Endothelial cell of umbilical vein (primary cell): ENCODE results near the gene TEX22.

ENCODE experiments used
- CTCF ChIP-seq, 2 donors: IDR thresholded peaks; 1 replicate in 1 of 2; 2 replicates in 1 of 2; pipeline ENCODE4 v1.5.1; 2011; ENCODE audit warnings: low read length in 2 of 2, mild to moderate bottlenecking in 2 of 2, moderate library complexity in 2 of 2, control low read depth in 1 of 2, inconsistent platforms in 1 of 2, low read depth in 1 of 2; ENCODE audit not compliant: insufficient read depth in 1 of 2; ENCODE audit errors: extremely low read depth in 1 of 2
- EZH2 ChIP-seq: IDR thresholded peaks from 2 replicates; pipeline ENCODE4 v1.6.1; 2012; ENCODE audit warnings: borderline replicate concordance, low read depth, mild to moderate bottlenecking, moderate library complexity, low read length, inconsistent platforms; ENCODE audit not compliant: severe bottlenecking
- FOS ChIP-seq: IDR thresholded peaks from 2 replicates; pipeline ENCODE4 v1.6.1; 2011; ENCODE audit warnings: mild to moderate bottlenecking, low read length, moderate library complexity, borderline replicate concordance; ENCODE audit not compliant: insufficient read depth
- GATA2 ChIP-seq: IDR thresholded peaks from 2 replicates; pipeline ENCODE4 v1.7.0; 2011; ENCODE audit warnings: low read depth, mild to moderate bottlenecking, moderate library complexity, mixed read lengths, low read length; ENCODE audit not compliant: insufficient read length, insufficient read depth
- JUN ChIP-seq: IDR thresholded peaks from 2 replicates; pipeline ENCODE4 v1.6.1; 2011; ENCODE audit warnings: borderline replicate concordance, low read depth; ENCODE audit not compliant: insufficient read length, insufficient read depth
- MAX ChIP-seq: IDR thresholded peaks from 2 replicates; pipeline ENCODE4 v1.6.1; 2011; ENCODE audit not compliant: insufficient read depth, insufficient read length
- MYC ChIP-seq: IDR thresholded peaks from one replicate; pipeline ENCODE4 v1.6.1; 2011; ENCODE audit warnings: mild to moderate bottlenecking, low read depth, low read length
- POLR2A ChIP-seq: IDR thresholded peaks from 2 replicates; pipeline ENCODE4 v1.6.1; 2012; ENCODE audit warnings: low read depth, mild to moderate bottlenecking, control low read depth, low read length
- POLR2AphosphoS5 ChIP-seq: IDR thresholded peaks from 2 replicates; pipeline ENCODE4 v1.6.1; 2012; ENCODE audit warnings: low read depth, mild to moderate bottlenecking, control low read depth, low read length, moderate library complexity; ENCODE audit not compliant: insufficient read depth

- TF ChIP-seq CTCF (IDR thresholded peaks at IDR 0.05; ENCODE audit: extremely low read depth in 1 of 2, insufficient read depth in 1 of 2, low read depth in 1 of 2, low read length in 2 of 2) (no peak), POLR2AphosphoS5 (no peak), EZH2 (no peak), POLR2A (no peak), MYC (no peak), MAX (no peak), GATA2 (no peak), JUN (no peak), FOS (no peak)
Observed at GRCh38 chr14:105384605-105385321, 13.6 kb upstream of the TEX22 start.
